Loucy (cell line): ENCODE measurements around the gene ERC1.
A peak's percentile ranks its signal among the peaks of the same experiment; 100 is the strongest.

ENCODE experiments used
- H2AFZ ChIP-seq: fragments of 200-600 bp; sonication (generic); 2 replicates; pipeline ENCODE4 v1.6.0; 2016; ENCODE audit warnings: antibody characterized with exemption, mild to moderate bottlenecking, low read length, moderate library complexity
- H3F3A ChIP-seq: fragments of 200-600 bp; 2 replicates; pipeline ENCODE4 v1.6.0; 2016; ENCODE audit warnings: antibody characterized with exemption, low read depth, mild to moderate bottlenecking
- H3K27me3 ChIP-seq: fragments of 200-600 bp; sonication (generic); 2 replicates; pipeline ENCODE4 v1.6.1; 2014; ENCODE audit warnings: low read length, mild to moderate bottlenecking; ENCODE audit not compliant: insufficient read depth, poor library complexity, severe bottlenecking
- H3K36me3 ChIP-seq: fragments of 200-600 bp; sonication (generic); 2 replicates; pipeline ENCODE4 v1.6.1; 2016; ENCODE audit warnings: low read length; ENCODE audit not compliant: insufficient read depth
- H3K4me1 ChIP-seq: fragments of 200-600 bp; sonication (generic); 2 replicates; pipeline ENCODE4 v1.5.1; 2014; ENCODE audit warnings: low read length, mild to moderate bottlenecking; ENCODE audit not compliant: insufficient read depth, poor library complexity, severe bottlenecking
- H3K4me2 ChIP-seq: fragments of 200-600 bp; sonication (generic); 2 replicates; pipeline ENCODE4 v1.6.0; 2014; ENCODE audit warnings: antibody characterized with exemption, low read length, low read depth, mild to moderate bottlenecking; ENCODE audit not compliant: poor library complexity, severe bottlenecking
- H3K4me3 ChIP-seq: fragments of 200-600 bp; sonication (generic); 2 replicates; pipeline ENCODE4 v1.5.1; 2014; ENCODE audit warnings: low read length, mild to moderate bottlenecking, mixed read lengths; ENCODE audit not compliant: poor library complexity, severe bottlenecking
- H3K79me2 ChIP-seq: fragments of 200-600 bp; sonication (generic); 2 replicates; pipeline ENCODE4 v1.6.1; 2014; ENCODE audit warnings: low read length; ENCODE audit not compliant: insufficient read depth
- H3K9ac ChIP-seq: fragments of 200-600 bp; sonication (generic); 2 replicates; pipeline ENCODE4 v1.6.0; 2014; ENCODE audit warnings: mild to moderate bottlenecking, low read depth, low read length, moderate library complexity; ENCODE audit not compliant: poor library complexity, severe bottlenecking
- H3K9me2 ChIP-seq: fragments of 200-600 bp; sonication (generic); replicated peaks from 2 replicates; pipeline ENCODE4 v1.6.1; 2016; ENCODE audit warnings: low read depth, low read length, mixed read lengths
- H3K9me3 ChIP-seq: fragments of 200-600 bp; sonication (generic); 2 replicates; pipeline ENCODE4 v1.6.1; 2014; ENCODE audit warnings: mild to moderate bottlenecking, antibody characterized with exemption, low read length, low read depth; ENCODE audit not compliant: insufficient read depth
- H4K20me1 ChIP-seq: fragments of 200-600 bp; sonication (generic); 2 replicates; pipeline ENCODE4 v1.6.0; 2014; ENCODE audit warnings: antibody characterized with exemption, low read length, mild to moderate bottlenecking; ENCODE audit not compliant: insufficient read depth, poor library complexity, severe bottlenecking
- EZH2phosphoT487 ChIP-seq: fragments of 200-600 bp; IDR thresholded peaks from 2 replicates; pipeline ENCODE4 v1.6.1; 2018; ENCODE audit warnings: antibody characterized with exemption, mild to moderate bottlenecking, moderate library complexity, borderline replicate concordance
- TF ChIP-seq, protein P1 (sequence below): fragments of 200-600 bp; sonication (generic); conservative IDR thresholded peaks from 2 replicates; pipeline ENCODE4 v1.5.1; 2014; ENCODE audit warnings: mild to moderate bottlenecking, antibody characterized with exemption, low read length

Gene ERC1

DNA sequence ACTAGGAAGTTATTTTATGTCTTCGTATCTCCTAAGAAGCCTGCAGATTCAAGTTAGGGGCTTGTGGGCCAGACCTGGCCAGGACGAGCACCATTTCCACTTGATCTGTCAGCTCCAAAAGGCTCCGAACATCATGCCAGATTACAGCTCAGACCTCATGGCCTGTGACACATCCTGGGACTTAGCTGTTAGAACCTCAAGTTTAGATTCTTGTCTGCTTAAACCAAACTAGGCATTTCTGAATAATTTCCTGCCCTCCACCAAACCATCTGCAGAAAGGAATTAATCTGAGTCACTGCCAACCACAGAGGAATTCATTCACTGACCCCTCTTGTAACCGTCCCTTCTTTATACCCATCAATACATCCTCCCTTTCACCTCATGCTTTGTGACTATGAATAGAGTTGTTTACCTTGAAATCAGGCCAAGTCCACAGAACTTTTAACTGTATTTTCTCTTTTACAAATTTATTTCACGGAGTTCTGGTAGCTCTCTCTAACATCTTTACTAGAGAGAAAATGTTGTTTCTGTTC lies 483.1 kb downstream of the ERC1 start:
- Histone ChIP-seq H4K20me1 (no peaks in the 10 kb centered on the region), H3K79me2 (no peaks in the 10 kb centered on the region), H3K4me1 (peaks cover 36% of the 10 kb centered on the region), H3K9ac (peak overlapping the region; percentile 70), H3K9me2 (no peaks in the 10 kb centered on the region), H3K27me3 (no peaks in the 10 kb centered on the region), H3K36me3 (no peaks in the 10 kb centered on the region), H3K4me3 (peak overlapping the region; percentile 57), H2AFZ (no peak overlapping the region), H3K9me3 (no peaks in the 10 kb centered on the region), H3F3A (0 out of 2 replicates have a peak, but pooled peaks cover 5% of the 10 kb centered on the region), H3K4me2 (peak overlapping the region; percentile 78)
- TF ChIP-seq, protein P1, sequence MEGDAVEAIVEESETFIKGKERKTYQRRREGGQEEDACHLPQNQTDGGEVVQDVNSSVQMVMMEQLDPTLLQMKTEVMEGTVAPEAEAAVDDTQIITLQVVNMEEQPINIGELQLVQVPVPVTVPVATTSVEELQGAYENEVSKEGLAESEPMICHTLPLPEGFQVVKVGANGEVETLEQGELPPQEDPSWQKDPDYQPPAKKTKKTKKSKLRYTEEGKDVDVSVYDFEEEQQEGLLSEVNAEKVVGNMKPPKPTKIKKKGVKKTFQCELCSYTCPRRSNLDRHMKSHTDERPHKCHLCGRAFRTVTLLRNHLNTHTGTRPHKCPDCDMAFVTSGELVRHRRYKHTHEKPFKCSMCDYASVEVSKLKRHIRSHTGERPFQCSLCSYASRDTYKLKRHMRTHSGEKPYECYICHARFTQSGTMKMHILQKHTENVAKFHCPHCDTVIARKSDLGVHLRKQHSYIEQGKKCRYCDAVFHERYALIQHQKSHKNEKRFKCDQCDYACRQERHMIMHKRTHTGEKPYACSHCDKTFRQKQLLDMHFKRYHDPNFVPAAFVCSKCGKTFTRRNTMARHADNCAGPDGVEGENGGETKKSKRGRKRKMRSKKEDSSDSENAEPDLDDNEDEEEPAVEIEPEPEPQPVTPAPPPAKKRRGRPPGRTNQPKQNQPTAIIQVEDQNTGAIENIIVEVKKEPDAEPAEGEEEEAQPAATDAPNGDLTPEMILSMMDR, result no peak
- TF ChIP-seq EZH2phosphoT487, result no peak

DNA sequence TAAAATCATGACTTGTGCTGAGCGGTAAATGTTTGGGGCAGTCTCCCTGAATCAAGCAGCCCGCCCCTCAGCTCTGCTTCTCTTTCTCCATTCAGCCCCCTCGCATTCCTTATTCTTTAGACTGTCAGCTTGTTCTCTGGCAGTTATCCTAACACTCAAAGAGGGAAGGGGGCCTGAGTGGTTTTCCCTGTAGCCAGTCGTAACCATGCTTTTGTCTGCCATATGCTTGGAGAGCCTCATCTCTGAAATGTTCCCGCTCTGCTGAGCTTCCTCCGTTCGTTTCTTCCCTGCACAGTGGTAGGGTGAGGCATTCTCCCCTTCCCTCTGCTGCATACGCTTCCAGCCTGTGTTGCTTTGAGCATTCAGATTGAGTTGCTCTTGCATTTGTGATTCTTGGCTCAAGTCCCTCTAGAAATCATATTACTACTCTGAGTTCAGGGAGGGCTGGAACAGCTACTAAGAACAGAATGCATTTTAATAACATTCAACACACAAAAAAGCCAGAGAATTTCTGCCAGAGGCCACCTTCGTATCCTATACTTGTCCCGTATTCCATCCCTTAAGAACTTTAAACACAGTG lies 483.6 kb downstream of the ERC1 start:
- TF ChIP-seq, protein P1, result no peak
- H3K9ac ChIP-seq, result peak overlapping the region; percentile 70

GRCh38 chr12:1479645-1480044 lies 488.6 kb downstream of the ERC1 start:
- peaks cover 9% of the 10 kb centered on the region for H3K4me1 ChIP-seq
- no peak overlapping the region for H2AFZ ChIP-seq
- H4K20me1 ChIP-seq, result no peaks in the 10 kb centered on the region
- H3K9me2 ChIP-seq, result no peaks in the 10 kb centered on the region
- H3K9ac ChIP-seq, result no peak overlapping the region
- no peaks in the 10 kb centered on the region for H3K27me3 ChIP-seq
- no peaks in the 10 kb centered on the region for H3K36me3 ChIP-seq
- H3F3A ChIP-seq, result no peaks in the 10 kb centered on the region
- no peak overlapping the region for H3K4me3 ChIP-seq
- H3K9me3 ChIP-seq, result no peaks in the 10 kb centered on the region
- H3K79me2 ChIP-seq, result no peaks in the 10 kb centered on the region
- H3K4me2 ChIP-seq, result no peak overlapping the region
- TF ChIP-seq, protein P1, result no peak
- TF ChIP-seq EZH2phosphoT487, result no peak

More for the DNA sequence above, 483.6 kb downstream of the ERC1 start:
- Histone ChIP-seq H3K36me3 (no peaks in the 10 kb centered on the region), H3K4me3 (peak overlapping the region; percentile 57), H3K79me2 (no peaks in the 10 kb centered on the region), H3K4me1 (peaks cover 36% of the 10 kb centered on the region), H2AFZ (no peak overlapping the region), H3K27me3 (no peaks in the 10 kb centered on the region), H3K4me2 (peak overlapping the region; percentile 78), H4K20me1 (no peaks in the 10 kb centered on the region), H3F3A (0 out of 2 replicates have a peak, but pooled peaks cover 5% of the 10 kb centered on the region), H3K9me3 (no peaks in the 10 kb centered on the region), H3K9me2 (no peaks in the 10 kb centered on the region)
